ENCODE data around the gene BRD3OS.

Gene BRD3OS

GRCh38 chr9:133992780-133993634 is 32.3 kb upstream of the BRD3OS start:
- Histone ChIP-seq H3K36me3 (replicated peaks; ENCODE audit: low read depth, low read length) (peaks cover 2% of the 10 kb centered on the region), H3K9ac (ENCODE audit: low read length) (peak overlapping the region; percentile 96), H3K9me3 (ENCODE audit: insufficient read depth, low read length) (no peaks in the 10 kb centered on the region), H3K27me3 (ENCODE audit: low read depth, low read length) (no peaks in the 10 kb centered on the region), H3K79me2 (ENCODE audit: low read length) (peaks cover 45% of the 10 kb centered on the region), H4K20me1 (ENCODE audit: insufficient read depth, low read length) (peaks cover 32% of the 10 kb centered on the region), H2AFZ (ENCODE audit: low read depth, low read length) (0 out of 2 replicates have a peak overlapping the region, but pooled peaks have one; percentile 28), H3K4me3 (ENCODE audit: low read length) (peak overlapping the region; percentile 90), H3K27ac (ENCODE audit: low read length) (peak overlapping the region; percentile 49), H3K4me2 (ENCODE audit: low read length) (peak overlapping the region; percentile 100), H3K4me1 (ENCODE audit: low read length) (peaks cover 26% of the 10 kb centered on the region)
- peak; percentile 77 for TF ChIP-seq CTCF (IDR thresholded peaks at IDR 0.05; ENCODE audit: low read depth, low read length)
- no peak for TF ChIP-seq EZH2phosphoT487 (IDR thresholded peaks at IDR 0.05; ENCODE audit: low read depth)

GRCh38 chr9:133993635-133994253 is 31.5 kb upstream of the BRD3OS start:
- Histone ChIP-seq H3K36me3 (replicated peaks; ENCODE audit: low read depth, low read length) (no peaks in the 10 kb centered on the region), H3K4me2 (ENCODE audit: low read length) (peak overlapping the region; percentile 100), H3K27ac (ENCODE audit: low read length) (no peak overlapping the region), H3K4me3 (ENCODE audit: low read length) (peak overlapping the region; percentile 90), H3K27me3 (ENCODE audit: low read depth, low read length) (no peaks in the 10 kb centered on the region), H2AFZ (ENCODE audit: low read depth, low read length) (no peak overlapping the region), H3K4me1 (ENCODE audit: low read length) (peaks cover 26% of the 10 kb centered on the region), H4K20me1 (ENCODE audit: insufficient read depth, low read length) (peaks cover 24% of the 10 kb centered on the region), H3K9ac (ENCODE audit: low read length) (peak overlapping the region; percentile 94), H3K79me2 (ENCODE audit: low read length) (peaks cover 37% of the 10 kb centered on the region), H3K9me3 (ENCODE audit: insufficient read depth, low read length) (no peaks in the 10 kb centered on the region)
- TF ChIP-seq EZH2phosphoT487 (IDR thresholded peaks at IDR 0.05; ENCODE audit: low read depth) (no peak), CTCF (IDR thresholded peaks at IDR 0.05; ENCODE audit: low read depth, low read length) (no peak)

- Histone ChIP-seq H3K4me1 (ENCODE audit: low read length) (peaks cover 26% of the 10 kb centered on the region), H3K4me2 (ENCODE audit: low read length) (peak overlapping the region; percentile 100; the same call in 1 of the 2 replicates), H3K9me3 (ENCODE audit: insufficient read depth, low read length) (no peaks in the 10 kb centered on the region), H3K27ac (ENCODE audit: low read length) (no peak overlapping the region), H2AFZ (ENCODE audit: low read depth, low read length) (no peak overlapping the region), H3K9ac (ENCODE audit: low read length) (no peak overlapping the region), H3K4me3 (ENCODE audit: low read length) (no peak overlapping the region), H3K79me2 (ENCODE audit: low read length) (peaks cover 30% of the 10 kb centered on the region), H3K27me3 (ENCODE audit: low read depth, low read length) (no peaks in the 10 kb centered on the region), H3K36me3 (replicated peaks; ENCODE audit: low read depth, low read length) (no peaks in the 10 kb centered on the region), H4K20me1 (ENCODE audit: insufficient read depth, low read length) (peaks cover 21% of the 10 kb centered on the region)
- no peak for TF ChIP-seq EZH2phosphoT487 (IDR thresholded peaks at IDR 0.05; ENCODE audit: low read depth)
- TF ChIP-seq CTCF (IDR thresholded peaks at IDR 0.05; ENCODE audit: low read depth, low read length) = peak; percentile 93
These were observed 30.8 kb upstream of the BRD3OS start for GRCh38 chr9:133994353-133995011.

Measured in OCI-LY3 (cell line).